Lower lobe of right lung (tissue), 2 donors: Measurements from ENCODE around the gene GALM. TPM values are rescaled to one million over a fixed set of nuclear protein-coding genes. Genes with fewer than 3 reads are reported as not detected.
"Not testable (repeated sequence)": the region's sequence is repeated elsewhere in the genome, so short reads cannot be mapped to it uniquely, and the experiment has no call there.

Experiments
- ATAC-seq, 2 donors: fragments of 200-7000 bp; cut with Tn5 transposase; one replicate each; pipeline ENCODE4 v1.9.1; 2020 to 2022; ENCODE audit warnings: mild to moderate bottlenecking in 2 of 2, moderate library complexity in 2 of 2
- DNase-seq: peaks from one replicate; pipeline ENCODE4 v3.0.0-alpha.2; 2020
- H3K27ac ChIP-seq: fragments of 200-600 bp; one replicate; pipeline ENCODE4 v1.8.0; 2022
- H3K27me3 ChIP-seq: fragments of 200-600 bp; one replicate; pipeline ENCODE4 v1.8.0; 2022; ENCODE audit warnings: low read depth
- H3K36me3 ChIP-seq: fragments of 200-600 bp; one replicate; pipeline ENCODE4 v1.8.0; 2022; ENCODE audit warnings: mild to moderate bottlenecking
- H3K4me1 ChIP-seq: fragments of 200-600 bp; one replicate; pipeline ENCODE4 v1.8.0; 2022
- H3K4me3 ChIP-seq: fragments of 200-600 bp; one replicate; pipeline ENCODE4 v1.8.0; 2022; ENCODE audit warnings: mild to moderate bottlenecking
- H3K9me3 ChIP-seq: fragments of 200-600 bp; one replicate; pipeline ENCODE4 v1.8.0; 2022
- intact Hi-C: fragments of 100-400 bp; cut with DNase I; formaldehyde crosslinking; loops from one replicate; pipeline ENCODE4 v1.11.0; 2022
- total RNA-seq: library from RNA; stranded (reverse); fragmentation: NEBNext Ultra II Directional; extraction: Animal tissue kit (Norgen Biotek cat#: 25700); gene quantifications from one replicate; pipeline ENCODE4 v1.2.1, GENCODE V29; 2021
- TF ChIP-seq, protein P1 (sequence below): fragments of 200-600 bp; IDR thresholded peaks from one replicate; pipeline ENCODE4 v1.8.0; 2022; ENCODE audit warnings: antibody characterized with exemption, mild to moderate bottlenecking
- donor health status: DM: no; HTN: yes; CAD: no; lungs with severe emphysema.

The GALM gene
- total RNA-seq, 1 donor from 2014 or later = 17.7 TPM

DNA sequence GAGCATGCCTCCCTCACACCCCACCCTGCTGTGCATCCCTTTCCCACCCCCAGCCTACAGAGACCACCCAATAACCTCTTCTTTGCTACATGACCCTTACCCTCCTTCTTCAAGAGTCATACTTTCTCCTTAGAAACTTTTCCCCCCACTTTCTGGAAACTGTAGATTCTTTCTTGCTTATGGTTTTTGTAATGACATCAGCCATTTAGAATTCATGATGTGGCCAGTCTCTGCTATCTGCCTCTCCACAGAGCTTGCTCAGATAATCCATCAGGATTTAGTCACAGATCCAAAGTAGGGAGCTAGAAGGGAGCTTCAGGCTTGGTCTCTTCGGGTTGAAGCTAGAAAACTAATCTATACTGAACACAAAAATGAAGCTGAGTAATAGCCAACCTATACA lies 36.5 kb downstream of the GALM start:
- intact Hi-C loops = no loop called here
- no peaks in the 10 kb centered on the region for H3K9me3 ChIP-seq

DNA sequence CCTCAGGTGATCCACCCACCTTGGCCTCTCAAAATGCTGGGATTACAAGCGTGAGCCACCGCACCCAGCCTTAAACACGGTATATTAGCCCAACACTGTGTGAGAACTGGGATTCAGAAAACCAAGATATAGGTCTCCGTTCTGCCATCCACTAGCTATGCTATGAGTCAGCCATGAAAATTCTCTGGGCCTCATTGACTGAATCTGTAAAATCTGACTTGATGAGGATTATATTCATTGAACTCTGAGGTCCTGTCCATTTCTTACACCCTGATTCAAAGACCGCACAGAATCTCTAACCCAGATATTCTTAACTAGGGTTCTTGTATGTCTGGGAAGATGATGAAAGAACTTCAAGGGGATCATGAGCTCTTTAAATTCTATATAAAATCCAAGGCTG lies 37.4 kb downstream of the GALM start:
- H3K27ac ChIP-seq, H3K4me3 ChIP-seq, H3K27me3 ChIP-seq, H3K36me3 ChIP-seq, intact Hi-C loops, DNase-seq, ATAC-seq, H3K9me3 ChIP-seq, H3K4me1 ChIP-seq: not testable (repeated sequence)

More for the DNA sequence above, 36.5 kb downstream of the GALM start:
- no peak for ATAC-seq
- Histone ChIP-seq H3K27me3 (no peaks in the 10 kb centered on the region), H3K4me1 (no peaks in the 10 kb centered on the region), H3K4me3 (no peak overlapping the region), H3K27ac (no peak overlapping the region), H3K36me3 (no peaks in the 10 kb centered on the region)
- TF ChIP-seq, protein P1, sequence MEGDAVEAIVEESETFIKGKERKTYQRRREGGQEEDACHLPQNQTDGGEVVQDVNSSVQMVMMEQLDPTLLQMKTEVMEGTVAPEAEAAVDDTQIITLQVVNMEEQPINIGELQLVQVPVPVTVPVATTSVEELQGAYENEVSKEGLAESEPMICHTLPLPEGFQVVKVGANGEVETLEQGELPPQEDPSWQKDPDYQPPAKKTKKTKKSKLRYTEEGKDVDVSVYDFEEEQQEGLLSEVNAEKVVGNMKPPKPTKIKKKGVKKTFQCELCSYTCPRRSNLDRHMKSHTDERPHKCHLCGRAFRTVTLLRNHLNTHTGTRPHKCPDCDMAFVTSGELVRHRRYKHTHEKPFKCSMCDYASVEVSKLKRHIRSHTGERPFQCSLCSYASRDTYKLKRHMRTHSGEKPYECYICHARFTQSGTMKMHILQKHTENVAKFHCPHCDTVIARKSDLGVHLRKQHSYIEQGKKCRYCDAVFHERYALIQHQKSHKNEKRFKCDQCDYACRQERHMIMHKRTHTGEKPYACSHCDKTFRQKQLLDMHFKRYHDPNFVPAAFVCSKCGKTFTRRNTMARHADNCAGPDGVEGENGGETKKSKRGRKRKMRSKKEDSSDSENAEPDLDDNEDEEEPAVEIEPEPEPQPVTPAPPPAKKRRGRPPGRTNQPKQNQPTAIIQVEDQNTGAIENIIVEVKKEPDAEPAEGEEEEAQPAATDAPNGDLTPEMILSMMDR = no peak
- DNase-seq = no peak

DNA sequence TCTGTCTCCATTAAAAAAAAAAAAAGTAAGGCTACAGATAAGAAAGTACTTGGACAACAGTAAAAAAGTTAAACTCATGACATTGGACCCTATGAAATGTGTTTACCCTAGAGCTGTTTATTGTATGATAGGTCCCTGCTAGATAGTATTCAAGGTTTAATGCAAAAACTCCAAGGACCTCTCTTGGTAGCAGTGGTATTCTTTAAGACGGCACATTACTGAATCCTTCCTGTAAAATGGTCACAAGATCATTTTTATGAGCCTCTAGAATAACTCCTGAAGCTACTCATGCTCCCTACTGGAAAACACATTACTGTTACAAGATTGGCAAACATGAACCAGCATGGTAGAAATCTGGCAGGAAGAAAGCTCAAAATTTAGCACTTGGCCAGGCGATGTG lies 38.8 kb downstream of the GALM start:
- Histone ChIP-seq H3K27me3 (no peaks in the 10 kb centered on the region), H3K4me1 (no peaks in the 10 kb centered on the region), H3K36me3 (no peaks in the 10 kb centered on the region), H3K4me3 (no peak overlapping the region), H3K9me3 (no peaks in the 10 kb centered on the region), H3K27ac (no peak overlapping the region)
- TF ChIP-seq, protein P1 = no peak
- intact Hi-C loops = no loop called here
- no peak for DNase-seq
- ATAC-seq = no peak

DNA sequence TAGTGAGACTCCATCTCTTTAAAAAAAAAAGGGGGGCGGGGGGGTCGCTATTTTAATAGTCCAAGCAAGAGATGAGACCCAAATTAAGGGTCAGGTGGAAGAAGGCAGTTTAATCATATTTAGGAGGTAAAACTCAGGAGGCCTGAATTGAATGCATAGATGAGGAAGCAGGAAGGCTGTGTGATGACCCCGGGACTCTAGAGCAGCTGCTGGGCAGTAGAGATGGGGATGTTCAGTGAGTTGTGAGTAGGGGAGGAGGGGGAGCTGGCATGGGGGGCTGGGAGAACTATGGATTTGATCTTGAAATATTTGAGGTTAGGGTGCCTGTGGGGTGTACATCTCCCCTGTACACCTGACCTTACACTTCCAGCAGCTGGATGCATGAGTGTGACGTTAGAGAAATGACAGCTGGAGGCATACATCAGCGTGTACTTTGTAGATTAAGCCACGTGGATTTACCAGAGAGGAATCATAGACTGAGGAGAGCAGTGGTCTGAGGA lies 41.0 kb downstream of the GALM start:
- H3K4me1 ChIP-seq = no peaks in the 10 kb centered on the region
- DNase-seq (no peak), ATAC-seq (no peak)
- TF ChIP-seq, protein P1 = no peak
- H3K27me3 ChIP-seq = no peaks in the 10 kb centered on the region
- H3K9me3 ChIP-seq = no peaks in the 10 kb centered on the region
- intact Hi-C loops = no loop called here
- H3K4me3 ChIP-seq = no peak overlapping the region
- H3K27ac ChIP-seq = no peak overlapping the region
- no peaks in the 10 kb centered on the region for H3K36me3 ChIP-seq

DNA sequence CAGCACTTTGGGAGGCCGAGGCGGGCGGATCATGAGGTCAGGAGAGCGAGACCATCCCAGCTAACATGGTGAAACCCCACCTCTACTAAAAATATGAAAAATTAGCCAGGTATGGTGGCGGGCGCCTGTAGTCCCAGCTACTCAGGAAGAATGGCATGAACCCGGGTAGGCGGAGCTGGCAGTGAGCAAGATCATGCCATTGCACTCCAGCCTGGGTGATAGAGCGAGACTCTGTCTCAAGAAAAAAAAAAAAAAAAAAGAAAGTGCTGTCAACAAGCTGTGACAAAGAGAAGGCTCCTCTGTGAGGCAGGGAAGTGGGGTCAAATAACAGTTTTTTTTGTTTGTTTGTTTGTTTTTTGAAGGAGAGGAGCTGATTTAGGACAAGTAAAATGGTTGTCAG lies 42.6 kb downstream of the GALM start:
- H3K9me3 ChIP-seq, ATAC-seq, H3K27ac ChIP-seq, intact Hi-C loops, H3K4me3 ChIP-seq, H3K36me3 ChIP-seq, H3K27me3 ChIP-seq, H3K4me1 ChIP-seq, DNase-seq: not testable (repeated sequence)

DNA sequence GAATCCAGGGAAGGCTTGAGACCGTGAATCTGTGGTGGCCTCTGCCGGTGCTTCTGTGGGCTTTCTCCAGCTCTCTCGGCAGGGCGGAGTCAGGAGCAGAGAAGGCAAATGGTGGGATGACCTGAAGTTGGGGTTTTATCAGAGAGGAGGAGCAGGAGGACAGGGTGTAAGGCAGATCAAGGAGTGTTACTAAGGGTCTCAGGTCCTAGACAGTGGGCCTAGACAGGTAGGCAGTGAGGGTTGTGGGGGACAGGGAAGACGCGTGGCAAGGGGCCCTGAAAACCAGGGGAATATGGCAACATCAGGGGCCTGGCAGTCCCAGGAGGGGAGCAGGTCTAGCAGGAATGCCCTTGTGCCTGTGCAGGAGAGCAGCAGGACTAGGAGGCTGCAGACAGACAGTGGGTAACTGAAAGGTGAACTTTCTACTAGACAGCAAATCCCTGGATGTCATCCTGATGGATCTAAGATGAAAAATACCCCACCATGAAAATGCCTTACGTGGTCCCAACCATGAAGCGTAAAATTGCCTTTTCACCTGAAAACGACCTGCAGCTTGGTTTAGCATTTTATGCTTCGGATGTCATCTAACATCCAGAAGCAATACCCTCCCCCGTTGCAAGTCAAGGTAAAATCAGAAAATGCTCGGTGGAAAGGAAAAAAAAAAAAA lies 43.1 kb downstream of the GALM start:
- Histone ChIP-seq H3K4me3 (no peak overlapping the region), H3K9me3 (no peaks in the 10 kb centered on the region), H3K27me3 (no peaks in the 10 kb centered on the region), H3K27ac (no peak overlapping the region), H3K4me1 (no peaks in the 10 kb centered on the region), H3K36me3 (peaks cover 5% of the 10 kb centered on the region)
- DNase-seq (no peak), ATAC-seq (no peak)
- intact Hi-C loops = no loop called here
- TF ChIP-seq, protein P1 = no peak
